RWPE1 (cell line): ENCODE measurements around the gene LGALS3BP.
A peak's percentile ranks its signal among the peaks of the same experiment; 100 is the strongest.

Source experiments
- CTCF ChIA-PET: fragments of 350-600 bp; sonication (Branson Sonifier 250); formaldehyde crosslinking; extraction: SDS; loops from one replicate; lab custom pipeline; 2021; lab: Yijun Ruan, JAX
- POLR2A ChIA-PET: fragments of 400-600 bp; formaldehyde crosslinking; extraction: SDS; loops from one replicate; lab custom pipeline; 2020; ENCODE audit warnings: antibody characterized with exemption; ENCODE audit not compliant: low non-redundant PET; lab: Yijun Ruan, JAX
- DNase-seq: peaks from one replicate; pipeline ENCODE4 v3.0.0; 2012; ENCODE audit warnings: low spot score
- H3K27ac ChIP-seq: fragments of 450-650 bp; 2 replicates; pipeline ENCODE4 v1.5.1; 2017
- CTCF ChIP-seq: fragments of 450-650 bp; conservative IDR thresholded peaks from 2 replicates; pipeline ENCODE4 v1.5.1; 2017; ENCODE audit warnings: low read depth, mild to moderate bottlenecking

Gene LGALS3BP

GRCh38 chr17:78929908-78930775, 49.6 kb downstream of the LGALS3BP start:
- CTCF ChIA-PET = interaction anchor here (0.5 to 0.6 kb wide), 2 partner anchors 54 to 72 kb away, joined by 3 to 5 read pairs; no protein-coding TSS in a partner anchor
- TF ChIP-seq CTCF = no peak
- DNase-seq = no peak
- peak overlapping the region; percentile 94; the same call in 1 of the 2 replicates for H3K27ac ChIP-seq
- POLR2A ChIA-PET = no interaction called here

- no peak for DNase-seq
- POLR2A ChIA-PET = interaction anchor here (0.7 kb wide), 2 partner anchors 34 to 37 kb away, joined by 3 to 13 read pairs; no protein-coding TSS in a partner anchor
- H3K27ac ChIP-seq = peak overlapping the region; percentile 96
- TF ChIP-seq CTCF = no peak
- CTCF ChIA-PET = no interaction called here
Observed at GRCh38 chr17:78925662-78926555, 53.8 kb downstream of the LGALS3BP start.

- CTCF ChIA-PET = interaction anchor here (0.6 kb wide), 1 partner anchor 47 kb away, joined by 3 read pairs; no protein-coding TSS in a partner anchor
- TF ChIP-seq CTCF = no peak
- DNase-seq = peak; percentile 73
- H3K27ac ChIP-seq = peak within 1 kb of the TSS; percentile 96
- POLR2A ChIA-PET = no interaction called here
Observed at GRCh38 chr17:78925234-78925633, 54.5 kb downstream of the LGALS3BP start, which contains the start of gene TIMP2. Gene TIMP2, minus strand, starts transcription at chr17:78925387. Its CDS starts 299 bp downstream, at chr17:78925088.

GRCh38 chr17:78924481-78925151, 55.1 kb downstream of the LGALS3BP start:
- CTCF ChIA-PET = interaction anchor here (0.6 to 1.0 kb wide), 2 partner anchors 47 to 59 kb away, joined by 3 read pairs; no protein-coding TSS in a partner anchor
- no peak for DNase-seq
- peak overlapping the region; percentile 96 for H3K27ac ChIP-seq
- POLR2A ChIA-PET = no interaction called here
- TF ChIP-seq CTCF = no peak

GRCh38 chr17:78923660-78924453, 55.9 kb downstream of the LGALS3BP start:
- POLR2A ChIA-PET = interaction anchor here (0.6 kb wide), 1 partner anchor 62 kb away, joined by 3 read pairs; no protein-coding TSS in a partner anchor
- DNase-seq = peak; percentile 93
- H3K27ac ChIP-seq = peak overlapping the region; percentile 96
- TF ChIP-seq CTCF = no peak
- CTCF ChIA-PET = interaction anchor here (1.0 to 1.1 kb wide), 2 partner anchors 42 to 58 kb away, joined by 3 read pairs; no protein-coding TSS in a partner anchor
